GM23338 (cell line): ENCODE measurements around the gene SIGMAR1. TPM values are rescaled to one million over a fixed set of nuclear protein-coding genes. Genes with fewer than 3 reads are reported as not detected.

Experiments used
- ATAC-seq: fragments of 200-7000 bp; cut with Tn5 transposase; 3 replicates; pipeline ENCODE4 v1.9.1; 2020
- DNase-seq: peaks from one replicate; pipeline ENCODE4 v3.0.0-alpha.2; 2015; ENCODE audit warnings: low spot score
- H2AFZ ChIP-seq: fragments of 200-600 bp; sonication (generic); 2 replicates; pipeline ENCODE4 v1.8.0; 2016; ENCODE audit warnings: antibody characterized with exemption, mild to moderate bottlenecking, moderate library complexity
- H3F3A ChIP-seq: fragments of 200-600 bp; sonication (generic); replicated peaks from 2 replicates; pipeline ENCODE4 v1.8.0; 2017; ENCODE audit warnings: antibody characterized with exemption, mixed run types, low read depth
- H3K27ac ChIP-seq: fragments of 200-600 bp; sonication (generic); 2 replicates; pipeline ENCODE4 v1.6.1; 2016; ENCODE audit warnings: low read depth
- H3K27me3 ChIP-seq: fragments of 200-600 bp; sonication (generic); 2 replicates; pipeline ENCODE4 v1.8.0; 2016; ENCODE audit warnings: mild to moderate bottlenecking, mixed run types, moderate library complexity; ENCODE audit not compliant: insufficient read depth
- H3K36me3 ChIP-seq: fragments of 200-600 bp; sonication (generic); 2 replicates; pipeline ENCODE4 v1.8.0; 2016; ENCODE audit warnings: mild to moderate bottlenecking; ENCODE audit not compliant: insufficient read depth
- H3K4me1 ChIP-seq: fragments of 200-600 bp; sonication (generic); 2 replicates; pipeline ENCODE4 v1.8.0; 2016; ENCODE audit warnings: mild to moderate bottlenecking, moderate library complexity; ENCODE audit not compliant: insufficient read depth
- H3K4me2 ChIP-seq: fragments of 200-600 bp; sonication (generic); 2 replicates; pipeline ENCODE4 v1.7.1; 2017; ENCODE audit warnings: mixed run types
- H3K4me3 ChIP-seq: fragments of 200-600 bp; sonication (generic); 2 replicates; pipeline ENCODE4 v1.6.1; 2016; ENCODE audit warnings: mixed run types
- H3K79me2 ChIP-seq: fragments of 200-600 bp; sonication (generic); replicated peaks from 2 replicates; pipeline ENCODE4 v1.8.0; 2017; ENCODE audit warnings: mild to moderate bottlenecking; ENCODE audit not compliant: insufficient read depth
- H3K9me2 ChIP-seq: fragments of 200-600 bp; sonication (generic); 2 replicates; pipeline ENCODE4 v1.8.0; 2017; ENCODE audit not compliant: insufficient read depth
- H4K20me1 ChIP-seq: fragments of 200-600 bp; sonication (generic); replicated peaks from 2 replicates; pipeline ENCODE4 v1.8.0; 2017; ENCODE audit warnings: mild to moderate bottlenecking; ENCODE audit not compliant: insufficient read depth
- H3K27ac Mint-ChIP-seq: 2 replicates; pipeline ENCODE4 v1.8.0; 2020; ENCODE audit warnings: inconsistent platforms, mild to moderate bottlenecking, moderate library complexity, mixed read lengths
- H3K27me3 Mint-ChIP-seq: 3 replicates; pipeline ENCODE4 v1.8.0; 2022; ENCODE audit warnings: low read depth, mild to moderate bottlenecking, moderate library complexity, mixed read lengths, inconsistent platforms; ENCODE audit not compliant: insufficient read depth, poor library complexity
- H3K36me3 Mint-ChIP-seq: 3 replicates; pipeline ENCODE4 v1.8.0; 2021; ENCODE audit warnings: low read depth, mild to moderate bottlenecking, inconsistent platforms, moderate library complexity, mixed read lengths
- H3K4me1 Mint-ChIP-seq: 3 replicates; pipeline ENCODE4 v1.8.0; 2020; ENCODE audit warnings: mild to moderate bottlenecking, inconsistent platforms, mixed read lengths
- H3K4me3 Mint-ChIP-seq: 3 replicates; pipeline ENCODE4 v1.8.0; 2021; ENCODE audit warnings: moderate library complexity, mild to moderate bottlenecking, inconsistent platforms, mixed read lengths
- H3K9me3 Mint-ChIP-seq: 3 replicates; pipeline ENCODE4 v1.8.0; 2020; ENCODE audit warnings: moderate library complexity, mild to moderate bottlenecking, inconsistent platforms, mixed read lengths
- CTCF ChIP-seq, 2 experiments: fragments of 200-600 bp in 1 of 2; sonication (generic) in 1 of 2; conservative IDR thresholded peaks; 2 replicates each; pipeline versions ENCODE4 v1.5.1 to v1.6.1; 2016 to 2017; ENCODE audit warnings: antibody characterized with exemption in 2 of 2, low read depth in 2 of 2, mild to moderate bottlenecking in 2 of 2, moderate library complexity in 1 of 2
- ETS1 ChIP-seq: IDR thresholded peaks from 2 replicates; pipeline ENCODE4 v1.6.1; 2016; ENCODE audit warnings: antibody characterized with exemption
- EZH2 ChIP-seq: fragments of 200-600 bp; sonication (generic); IDR thresholded peaks from one replicate; pipeline ENCODE4 v1.8.0; 2017; ENCODE audit warnings: antibody characterized with exemption, mild to moderate bottlenecking, low read depth; ENCODE audit not compliant: unreplicated experiment
- JUNB ChIP-seq: IDR thresholded peaks from one replicate; pipeline ENCODE4 v1.6.1; 2016; ENCODE audit warnings: antibody characterized with exemption; ENCODE audit not compliant: unreplicated experiment
- POLR2AphosphoS5 ChIP-seq: IDR thresholded peaks from 2 replicates; pipeline ENCODE4 v1.6.1; 2016; ENCODE audit warnings: antibody characterized with exemption, low read depth
- REST ChIP-seq: IDR thresholded peaks from one replicate; pipeline ENCODE4 v1.6.1; 2018; ENCODE audit warnings: antibody characterized with exemption; ENCODE audit not compliant: unreplicated experiment
- STAT1 ChIP-seq: IDR thresholded peaks from one replicate; pipeline ENCODE4 v1.6.1; 2016; ENCODE audit warnings: antibody characterized with exemption; ENCODE audit not compliant: unreplicated experiment
- ZNF462 ChIP-seq: fragments of 250-450 bp; sonication (Bioruptor Pico); IDR thresholded peaks from 2 replicates; pipeline ENCODE4 v1.5.0; 2020; ENCODE audit warnings: mild to moderate bottlenecking, moderate library complexity
- polyA plus RNA-seq: library from polyadenylated mRNA; unstranded; fragments of >200 nt; fragmentation: Nextera tagmentation; extraction: Ambion mirVana; gene quantifications from 2 replicates; pipeline ENCODE4 v1.2.1, GENCODE V29; 2016
- total RNA-seq: library from RNA; depleted of rRNA; stranded (reverse); fragments of >200 nt; shearing (Covaris generic); gene quantifications from 2 replicates; pipeline ENCODE4 v1.2.3, GENCODE V29; 2014

Gene SIGMAR1
- total and polyA plus RNA-seq, 2 experiments from 2014 or later, result 82.3 to 167 TPM

- no peak for TF ChIP-seq ETS1
- no peak for TF ChIP-seq CTCF (conservative IDR thresholded peaks at IDR 0.05; ENCODE audit: low read depth in 2 of 2)
- no peak for TF ChIP-seq STAT1
Observed at GRCh38 chr9:34686732-34687131, 49.1 kb upstream of the SIGMAR1 start (continued).

- Histone ChIP-seq H3K79me2 (no peaks in the 10 kb centered on the region), H3K9me2 (no peaks in the 10 kb centered on the region), H3K4me2 (no peak overlapping the region), H3K36me3 (no peaks in the 10 kb centered on the region), H3K27ac (no peak overlapping the region), H4K20me1 (no peaks in the 10 kb centered on the region), H3K4me1 (peaks cover 10% of the 10 kb centered on the region), H2AFZ (no peak overlapping the region), H3K4me3 (no peak overlapping the region), H3K27me3 (no peaks in the 10 kb centered on the region), H3F3A (no peaks in the 10 kb centered on the region)
- ATAC-seq (no peak), DNase-seq (no peak)
- Mint-ChIP-seq H3K4me1 (peaks cover 14% of the 10 kb centered on the region), H3K27me3 (peaks cover 6% of the 10 kb centered on the region), H3K9me3 (no peaks in the 10 kb centered on the region), H3K27ac (no peak overlapping the region), H3K36me3 (no peaks in the 10 kb centered on the region), H3K4me3 (no peak overlapping the region)
- TF ChIP-seq ETS1 (no peak), POLR2AphosphoS5 (no peak), REST (no peak), CTCF (conservative IDR thresholded peaks at IDR 0.05; ENCODE audit: low read depth in 2 of 2) (no peak), EZH2 (no peak), ZNF462 (no peak), STAT1 (no peak), JUNB (no peak)
Observed at GRCh38 chr9:34686231-34686630, 48.6 kb upstream of the SIGMAR1 start.
